Measurements from ENCODE around the gene SV2B.

Gene SV2B

GRCh38 chr15:91223863-91224262, 123.8 kb downstream of the SV2B start:
- H3K27ac ChIP-seq (replicated peaks), result no peak overlapping the region
- no peak for DNase-seq (ENCODE audit: low read depth in 1 of 2, low spot score in 1 of 2)
- no peak for TF ChIP-seq GABPA (IDR thresholded peaks at IDR 0.05; ENCODE audit: low read depth)
- no peak for TF ChIP-seq CTCF (IDR thresholded peaks at IDR 0.05; ENCODE audit: insufficient read depth, low read length)
- no peak for TF ChIP-seq POLR2AphosphoS5 (IDR thresholded peaks at IDR 0.05; ENCODE audit: low read depth)
- TF ChIP-seq SPI1 (IDR thresholded peaks at IDR 0.05; ENCODE audit: borderline replicate concordance, low read depth), result no peak
- TF ChIP-seq REST (IDR thresholded peaks at IDR 0.05; ENCODE audit: insufficient replicate concordance, low read depth), result no peak

GRCh38 chr15:91224755-91225380, 124.8 kb downstream of the SV2B start:
- no peak overlapping the region for H3K4me3 ChIP-seq (replicated peaks; ENCODE audit: insufficient read depth, low read length)
- peak in 1 of 2 experiments; percentile 17 for DNase-seq (ENCODE audit: low read depth in 1 of 2, low spot score in 1 of 2)
- TF ChIP-seq GABPA (IDR thresholded peaks at IDR 0.05; ENCODE audit: low read depth) (no peak), CTCF (IDR thresholded peaks at IDR 0.05; ENCODE audit: insufficient read depth, low read length) (peak; percentile 73), REST (IDR thresholded peaks at IDR 0.05; ENCODE audit: insufficient replicate concordance, low read depth) (no peak), SPI1 (IDR thresholded peaks at IDR 0.05; ENCODE audit: borderline replicate concordance, low read depth) (no peak), POLR2AphosphoS5 (IDR thresholded peaks at IDR 0.05; ENCODE audit: low read depth) (no peak)
- no peak overlapping the region for H3K27ac ChIP-seq (replicated peaks)
- H3K27me3 ChIP-seq (ENCODE audit: insufficient read depth, poor library complexity, severe bottlenecking), result peaks cover 4% of the 10 kb centered on the region

More at GRCh38 chr15:91223863-91224262, 123.8 kb downstream of the SV2B start:
- Histone ChIP-seq H3K4me3 (replicated peaks; ENCODE audit: insufficient read depth, low read length) (no peak overlapping the region), H3K27me3 (ENCODE audit: insufficient read depth, poor library complexity, severe bottlenecking) (peaks cover 4% of the 10 kb centered on the region)

GRCh38 chr15:91225741-91226140, 125.7 kb downstream of the SV2B start:
- no peak for TF ChIP-seq GABPA (IDR thresholded peaks at IDR 0.05; ENCODE audit: low read depth)
- no peak for TF ChIP-seq SPI1 (IDR thresholded peaks at IDR 0.05; ENCODE audit: borderline replicate concordance, low read depth)
- TF ChIP-seq POLR2AphosphoS5 (IDR thresholded peaks at IDR 0.05; ENCODE audit: low read depth), result no peak
- no peak for TF ChIP-seq REST (IDR thresholded peaks at IDR 0.05; ENCODE audit: insufficient replicate concordance, low read depth)
- no peak for TF ChIP-seq CTCF (IDR thresholded peaks at IDR 0.05; ENCODE audit: insufficient read depth, low read length)
- Histone ChIP-seq H3K27me3 (ENCODE audit: insufficient read depth, poor library complexity, severe bottlenecking) (no peaks in the 10 kb centered on the region), H3K4me3 (replicated peaks; ENCODE audit: insufficient read depth, low read length) (no peak overlapping the region), H3K27ac (replicated peaks) (no peak overlapping the region)
- DNase-seq (ENCODE audit: low read depth in 1 of 2, low spot score in 1 of 2), result no peak

Measured in HL-60 (cell line).